ENCODE results near the gene CDH4. TPM values are rescaled to one million over a fixed set of nuclear protein-coding genes. Genes with fewer than 3 reads are reported as not detected.

CDH4 gene
- total and polyA plus RNA-seq, 2 of the 4 experiments (the other 2 are of a cell fraction) = 1.6 to 3.5 TPM

- no peak for TF ChIP-seq FOS (IDR thresholded peaks at IDR 0.05; ENCODE audit: low read depth, low read length)
These were observed 543.9 kb downstream of the CDH4 start (continued) for GRCh38 chr20:61795669-61796630.

GRCh38 chr20:61796738-61797137 is 544.7 kb downstream of the CDH4 start:
- no peak for ATAC-seq (ENCODE audit: low read depth)
- CTCF ChIA-PET = no interaction called here
- no peak overlapping the region for H4K8ac ChIP-seq (ENCODE audit: low read depth in 2 of 2, low read length in 2 of 2)
- no peak overlapping the region for H3K9ac ChIP-seq (ENCODE audit: low read depth, low read length)
- WGBS, 2 experiments (ENCODE audit: extremely low coverage in 2 of 2, insufficient read length in 1 of 2) = no CpG with 5 or more reads among the region's 11 CpGs
- H2BK15ac ChIP-seq (ENCODE audit: low read depth, low read length) = no peak overlapping the region
- TF ChIP-seq ELK1 (IDR thresholded peaks at IDR 0.05; ENCODE audit: borderline replicate concordance, low read depth, low read length) = no peak
- no peak for TF ChIP-seq USF2 (IDR thresholded peaks at IDR 0.05; ENCODE audit: low read depth, low read length)
- TF ChIP-seq RCOR1 (IDR thresholded peaks at IDR 0.05; ENCODE audit: insufficient replicate concordance, low read length) = no peak
- TF ChIP-seq MAFK (IDR thresholded peaks at IDR 0.05; ENCODE audit: low read depth, low read length) = no peak
- TF ChIP-seq CEBPB (IDR thresholded peaks at IDR 0.05; ENCODE audit: low read depth, low read length) = no peak
- TF ChIP-seq MAZ (IDR thresholded peaks at IDR 0.05; ENCODE audit: borderline replicate concordance, low read depth, low read length) = no peak
- H3K9me3 ChIP-seq (ENCODE audit: control insufficient read depth, insufficient read depth, low read length) = no peaks in the 10 kb centered on the region; the same call in 1 of the 2 replicates
- H3K4ac ChIP-seq (ENCODE audit: low read depth, low read length) = no peak overlapping the region
- H4K20me1 ChIP-seq (ENCODE audit: insufficient read depth, low read length) = no peaks in the 10 kb centered on the region
- no peak overlapping the region for H3K4me3 ChIP-seq (ENCODE audit: insufficient read depth, low read depth, low read length)
- H2AFZ ChIP-seq (replicated peaks; ENCODE audit: low read length, poor library complexity) = no peak overlapping the region
- H3K4me1 ChIP-seq (ENCODE audit: control insufficient read depth, insufficient read depth, low read length) = no peaks in the 10 kb centered on the region
- H2BK5ac ChIP-seq (ENCODE audit: low read depth, low read length, poor library complexity, severe bottlenecking) = no peak overlapping the region
- H3K9me1 ChIP-seq (ENCODE audit: insufficient read depth, low read length) = no peaks in the 10 kb centered on the region
- H3K36me3 ChIP-seq (ENCODE audit: control insufficient read depth, insufficient read depth, low read length) = no peaks in the 10 kb centered on the region
- H3K4me2 ChIP-seq (ENCODE audit: low read depth, low read length) = no peak overlapping the region
- H2AK5ac ChIP-seq (ENCODE audit: low read depth, low read length) = no peak overlapping the region
- H3K23ac ChIP-seq (ENCODE audit: low read depth, low read length) = no peak overlapping the region
- no peaks in the 10 kb centered on the region; the same call in 1 of the 2 replicates for H3K27me3 ChIP-seq (ENCODE audit: control insufficient read depth, insufficient read depth, low read length)
- BruUV-seq (replicated peaks) = no TSS peak
- no peak overlapping the region for H2BK20ac ChIP-seq (ENCODE audit: low read depth, low read length)
- in situ Hi-C loops (cut with MboI; ENCODE audit: low sequenced_read_pairs) = no loop called here
- no peak for DNase-seq
- intact Hi-C loops (cut with micrococcal nuclease) = no loop called here
- no peak overlapping the region for H4K91ac ChIP-seq (ENCODE audit: insufficient read depth, low read depth, low read length)
- H3K27ac ChIP-seq (ENCODE audit: insufficient read depth, low read length) = no peak overlapping the region
- no peak overlapping the region for H4K5ac ChIP-seq (ENCODE audit: low read depth, low read length)
- H3K18ac ChIP-seq (ENCODE audit: low read depth, low read length) = no peak overlapping the region
- no peak overlapping the region for H3K14ac ChIP-seq (replicated peaks; ENCODE audit: low read depth, low read length)
- H3K79me1 ChIP-seq (ENCODE audit: low read depth in 1 of 2, low read length in 2 of 2) = no peaks in the 10 kb centered on the region
- POLR2A ChIA-PET (ENCODE audit: unreplicated experiment) = interaction anchor here (0.6 kb wide), 1 partner anchor 432 kb away, joined by 4 read pairs; no protein-coding TSS in a partner anchor
- H2BK120ac ChIP-seq (ENCODE audit: low read depth, low read length) = no peak overlapping the region
- dilution Hi-C loops (cut with HindIII; ENCODE audit: low sequenced_read_pairs, unreplicated experiment) = no loop called here
- no peak overlapping the region for H3K56ac ChIP-seq (ENCODE audit: extremely low read depth, insufficient read depth, low read length)
- H2AK9ac ChIP-seq (replicated peaks; ENCODE audit: low read depth, low read length, poor library complexity) = no peak overlapping the region

All from IMR-90 (cell line).